HG03354 (cell line): ENCODE results near the gene LUC7L3.
"Not testable (repeated sequence)": the region's sequence is repeated elsewhere in the genome, so short reads cannot be mapped to it uniquely, and the experiment has no call there.

Experiments used
- ATAC-seq: cut with Tn5 transposase; IDR thresholded peaks from one replicate; pipeline ENCODE4 v1.9.1; 2021; ENCODE audit warnings: mild to moderate bottlenecking; ENCODE audit not compliant: unreplicated experiment, poor library complexity, severe bottlenecking

The LUC7L3 gene

GRCh38 chr17:50804749-50805475 is 85.5 kb downstream of the LUC7L3 start:
- not testable (repeated sequence) for ATAC-seq

GRCh38 chr17:50805486-50805885 is 86.1 kb downstream of the LUC7L3 start:
- ATAC-seq, result no peak
